Neuron (in vitro differentiated cells): Measurements from ENCODE around the gene ANKRD29.
"Not testable (repeated sequence)": the region's sequence is repeated elsewhere in the genome, so short reads cannot be mapped to it uniquely, and the experiment has no call there.

Experiments
- H2AFZ ChIP-seq: one replicate; pipeline ENCODE4 v1.6.1; 2013; ENCODE audit warnings: low read depth, mild to moderate bottlenecking, inconsistent platforms, low read length, moderate library complexity
- H3K27me3 ChIP-seq: one replicate; pipeline ENCODE4 v1.6.1; 2013; ENCODE audit warnings: low read length; ENCODE audit not compliant: insufficient read depth
- H3K36me3 ChIP-seq: one replicate; pipeline ENCODE4 v1.6.1; 2013; ENCODE audit warnings: low read length; ENCODE audit not compliant: insufficient read depth
- H3K4me1 ChIP-seq: one replicate; pipeline ENCODE4 v1.6.1; 2013; ENCODE audit warnings: low read length; ENCODE audit not compliant: insufficient read depth
- H3K4me3 ChIP-seq: 2 replicates; pipeline ENCODE4 v1.5.1; 2013; ENCODE audit warnings: mild to moderate bottlenecking, low read length, moderate library complexity
- H3K9me3 ChIP-seq: one replicate; pipeline ENCODE4 v1.6.1; 2013; ENCODE audit warnings: low read length

Gene ANKRD29

GRCh38 chr18:23648940-23649607 lies 13.6 kb downstream of the ANKRD29 start:
- Histone ChIP-seq H2AFZ (no peak overlapping the region), H3K4me1 (peaks cover 8% of the 10 kb centered on the region)

GRCh38 chr18:23648456-23648855 lies 14.3 kb downstream of the ANKRD29 start:
- Histone ChIP-seq H3K9me3 (no peaks in the 10 kb centered on the region), H3K4me3 (no peak overlapping the region), H2AFZ (no peak overlapping the region), H3K27me3 (no peaks in the 10 kb centered on the region), H3K36me3 (no peaks in the 10 kb centered on the region), H3K4me1 (peaks cover 8% of the 10 kb centered on the region)

More at GRCh38 chr18:23648940-23649607, 13.6 kb downstream of the ANKRD29 start:
- Histone ChIP-seq H3K27me3 (no peaks in the 10 kb centered on the region), H3K9me3 (no peaks in the 10 kb centered on the region), H3K4me3 (no peak overlapping the region), H3K36me3 (no peaks in the 10 kb centered on the region)

- Histone ChIP-seq H3K27me3 (no peaks in the 10 kb centered on the region), H3K9me3 (peaks cover 3% of the 10 kb centered on the region), H3K4me1 (peaks cover 5% of the 10 kb centered on the region), H2AFZ (no peak overlapping the region), H3K36me3 (no peaks in the 10 kb centered on the region), H3K4me3 (no peak overlapping the region)
Measured at GRCh38 chr18:23646282-23646681, 16.4 kb downstream of the ANKRD29 start.

- Histone ChIP-seq H3K4me3 (no peak overlapping the region), H3K27me3 (no peaks in the 10 kb centered on the region), H2AFZ (no peak overlapping the region), H3K9me3 (peaks cover 3% of the 10 kb centered on the region), H3K36me3 (no peaks in the 10 kb centered on the region), H3K4me1 (no peaks in the 10 kb centered on the region)
Measured at GRCh38 chr18:23645568-23646175, 17.0 kb downstream of the ANKRD29 start.

- H3K4me3 ChIP-seq: no peak overlapping the region
- no peak overlapping the region for H2AFZ ChIP-seq
- H3K36me3 ChIP-seq: no peaks in the 10 kb centered on the region
- H3K9me3 ChIP-seq: peaks cover 3% of the 10 kb centered on the region
- no peaks in the 10 kb centered on the region for H3K4me1 ChIP-seq
- H3K27me3 ChIP-seq: no peaks in the 10 kb centered on the region
Measured at GRCh38 chr18:23643815-23644490, 18.8 kb downstream of the ANKRD29 start.

GRCh38 chr18:23641937-23642666 lies 20.6 kb downstream of the ANKRD29 start:
- H3K4me3 ChIP-seq: no peak overlapping the region

GRCh38 chr18:23641143-23641720 lies 21.5 kb downstream of the ANKRD29 start:
- H3K4me1 ChIP-seq: no peaks in the 10 kb centered on the region
- H2AFZ ChIP-seq: no peak overlapping the region
- H3K4me3 ChIP-seq: no peak overlapping the region
- no peaks in the 10 kb centered on the region for H3K27me3 ChIP-seq
- H3K36me3 ChIP-seq: no peaks in the 10 kb centered on the region
- H3K9me3 ChIP-seq: peaks cover 3% of the 10 kb centered on the region

More at GRCh38 chr18:23641937-23642666, 20.6 kb downstream of the ANKRD29 start:
- no peaks in the 10 kb centered on the region for H3K4me1 ChIP-seq
- no peak overlapping the region for H2AFZ ChIP-seq
- H3K27me3 ChIP-seq: no peaks in the 10 kb centered on the region
- no peaks in the 10 kb centered on the region for H3K36me3 ChIP-seq
- peaks cover 3% of the 10 kb centered on the region for H3K9me3 ChIP-seq

GRCh38 chr18:23640052-23640451 lies 22.7 kb downstream of the ANKRD29 start:
- Histone ChIP-seq H3K27me3 (no peaks in the 10 kb centered on the region), H3K9me3 (peaks cover 3% of the 10 kb centered on the region), H2AFZ (no peak overlapping the region), H3K36me3 (no peaks in the 10 kb centered on the region), H3K4me3 (no peak overlapping the region), H3K4me1 (no peaks in the 10 kb centered on the region)

- H3K4me1 ChIP-seq, H3K27me3 ChIP-seq, H3K9me3 ChIP-seq, H3K36me3 ChIP-seq, H2AFZ ChIP-seq, H3K4me3 ChIP-seq: not testable (repeated sequence)
Measured at GRCh38 chr18:23636433-23636832, 26.3 kb downstream of the ANKRD29 start.

GRCh38 chr18:23636071-23636399 lies 26.7 kb downstream of the ANKRD29 start:
- Histone ChIP-seq H3K27me3 (no peaks in the 10 kb centered on the region), H3K4me1 (no peaks in the 10 kb centered on the region), H3K4me3 (no peak overlapping the region), H3K9me3 (no peaks in the 10 kb centered on the region), H2AFZ (no peak overlapping the region), H3K36me3 (no peaks in the 10 kb centered on the region)

- H3K4me1 ChIP-seq: no peaks in the 10 kb centered on the region
- H3K27me3 ChIP-seq: no peaks in the 10 kb centered on the region
- no peaks in the 10 kb centered on the region for H3K9me3 ChIP-seq
- H3K4me3 ChIP-seq: no peak overlapping the region
- no peaks in the 10 kb centered on the region for H3K36me3 ChIP-seq
- H2AFZ ChIP-seq: no peak overlapping the region
Measured at GRCh38 chr18:23635283-23636070, 27.2 kb downstream of the ANKRD29 start.

GRCh38 chr18:23634692-23635091 lies 28.0 kb downstream of the ANKRD29 start:
- no peaks in the 10 kb centered on the region for H3K27me3 ChIP-seq
- no peaks in the 10 kb centered on the region for H3K4me1 ChIP-seq
- no peaks in the 10 kb centered on the region for H3K9me3 ChIP-seq
- no peak overlapping the region for H3K4me3 ChIP-seq
- no peak overlapping the region for H2AFZ ChIP-seq
- H3K36me3 ChIP-seq: no peaks in the 10 kb centered on the region
